Lower leg skin (tissue), 4 donors: Measurements from ENCODE around the gene SLC37A1. TPM values are rescaled to one million over a fixed set of nuclear protein-coding genes. Genes with fewer than 3 reads are reported as not detected.
"Not testable (repeated sequence)": the region's sequence is repeated elsewhere in the genome, so short reads cannot be mapped to it uniquely, and the experiment has no call there.

Source experiments
- DNase-seq, 2 donors: peaks; one replicate each; pipeline ENCODE4 v3.0.0-alpha.2; 2019; ENCODE audit warnings: low spot score in 2 of 2
- H3K4me3 ChIP-seq: fragments of 200-600 bp; sonication (generic); 2 replicates; pipeline ENCODE4 v1.5.1; 2017; ENCODE audit warnings: mild to moderate bottlenecking, low read depth; ENCODE audit not compliant: poor library complexity, severe bottlenecking
- CTCF ChIP-seq, 3 donors: fragments of 450-650 bp; IDR thresholded peaks; one replicate each; pipeline ENCODE4 v1.5.1; 2016; ENCODE audit warnings: antibody characterized with exemption in 3 of 3, mild to moderate bottlenecking in 3 of 3, moderate library complexity in 2 of 3
- POLR2A ChIP-seq, 2 donors: fragments of 450-650 bp; IDR thresholded peaks; one replicate each; pipeline ENCODE4 v1.6.1; 2016 to 2017; ENCODE audit warnings: antibody characterized with exemption in 2 of 2, mild to moderate bottlenecking in 1 of 2, moderate library complexity in 1 of 2
- WGBS, 2 donors: methylation state at CpG; one replicate each; pipeline ENCODE4 v1.1.5; 2018; 5-methylcytosine and 5-hydroxymethylcytosine counted together
- intact Hi-C: fragments of 100-400 bp; cut with DNase I; formaldehyde crosslinking; loops from one replicate; pipeline ENCODE4 v1.15.0; 2023; ENCODE audit warnings: low total_unique reads
- total RNA-seq, 4 donors: library from RNA; depleted of rRNA; stranded (reverse); fragments of >200 nt; gene quantifications; one replicate each; pipeline ENCODE4 v1.1.0, GENCODE V29; 2016

The SLC37A1 gene
- total RNA-seq, 4 donors from 2014 or later, result 7.4 to 19.2 (median 16.9) TPM

- peak in 1 of 2 donors; percentile 70 for DNase-seq
- intact Hi-C loops, result no loop called here
- no peak overlapping the region for H3K4me3 ChIP-seq
- TF ChIP-seq POLR2A (IDR thresholded peaks at IDR 0.05) (no peak), CTCF (IDR thresholded peaks at IDR 0.05) (no peak)
- 64 to 65% methylated on average over 12 of the region's 12 CpGs for WGBS, 2 donors
These were observed 46.3 kb upstream of the SLC37A1 start for GRCh38 chr21:42467140-42467983.

GRCh38 chr21:42468491-42469131, 45.0 kb upstream of the SLC37A1 start:
- no peak overlapping the region for H3K4me3 ChIP-seq
- DNase-seq, result peak in 1 of 2 donors; percentile 63
- TF ChIP-seq CTCF (IDR thresholded peaks at IDR 0.05), result no peak
- no peak for TF ChIP-seq POLR2A (IDR thresholded peaks at IDR 0.05)
- 40 to 44% methylated on average over 6 of the region's 6 CpGs for WGBS, 2 donors
- intact Hi-C loops, result no loop called here

GRCh38 chr21:42469272-42469671, 44.4 kb upstream of the SLC37A1 start:
- WGBS, 2 donors, result 76 to 80% methylated on average over 2 of the region's 2 CpGs
- intact Hi-C loops, result no loop called here
- no peak overlapping the region for H3K4me3 ChIP-seq
- no peak for DNase-seq
- TF ChIP-seq CTCF (IDR thresholded peaks at IDR 0.05), result no peak
- no peak for TF ChIP-seq POLR2A (IDR thresholded peaks at IDR 0.05)

GRCh38 chr21:42469726-42470125, 43.9 kb upstream of the SLC37A1 start:
- H3K4me3 ChIP-seq, intact Hi-C loops, DNase-seq: not testable (repeated sequence)
- 96% methylated on average over 4 of the region's 4 CpGs for WGBS, 2 donors

GRCh38 chr21:42471206-42471605, 42.4 kb upstream of the SLC37A1 start:
- intact Hi-C loops, result no loop called here
- DNase-seq, result peak in 1 of 2 donors; percentile 37
- TF ChIP-seq CTCF (IDR thresholded peaks at IDR 0.05), result no peak
- no peak for TF ChIP-seq POLR2A (IDR thresholded peaks at IDR 0.05)
- H3K4me3 ChIP-seq, result no peak overlapping the region
- WGBS, 2 donors, result 94 to 95% methylated on average over 9 of the region's 9 CpGs

- H3K4me3 ChIP-seq, result no peak overlapping the region
- peak in 1 of 2 donors; percentile 57 for DNase-seq
- 88 to 92% methylated on average over 12 to 13 of the region's 13 CpGs for WGBS, 2 donors
- TF ChIP-seq POLR2A (IDR thresholded peaks at IDR 0.05) (no peak), CTCF (IDR thresholded peaks at IDR 0.05) (no peak)
- intact Hi-C loops, result no loop called here
These were observed 41.8 kb upstream of the SLC37A1 start for GRCh38 chr21:42471716-42472330.
